SK-N-SH (cell line): ENCODE results near the gene COLQ. TPM values are rescaled to one million over a fixed set of nuclear protein-coding genes. Genes with fewer than 3 reads are reported as not detected.

Experiments
- CTCF ChIA-PET: fragments of 300-600, 350-600 bp; formaldehyde crosslinking; extraction: SDS; loops from one replicate; lab custom pipeline; 2021; lab: Yijun Ruan, JAX
- POLR2A ChIA-PET: fragments of 350-600 bp; sonication (Branson Sonifier 250); formaldehyde crosslinking; extraction: SDS; loops from one replicate; lab custom pipeline; 2020; ENCODE audit warnings: antibody characterized with exemption, inconsistent platforms; lab: Yijun Ruan, JAX
- DNase-seq: peaks from one replicate; pipeline ENCODE4 v3.0.0; 2012
- H2AFZ ChIP-seq: fragments of 200-600 bp; sonication (generic); 2 replicates; pipeline ENCODE4 v1.8.1; 2016; ENCODE audit warnings: antibody characterized with exemption, mild to moderate bottlenecking, low read depth
- H3F3A ChIP-seq: fragments of 200-600 bp; sonication (generic); replicated peaks from 2 replicates; pipeline ENCODE3; 2016; ENCODE audit warnings: antibody characterized with exemption, mild to moderate bottlenecking; ENCODE audit not compliant: insufficient read depth
- H3K27ac ChIP-seq, 2 experiments: fragments of 200-500 bp in 1 of 2; fragments of 200-600 bp in 1 of 2; sonication (Bioruptor generic) in 1 of 2; sonication (generic), shearing (Covaris generic) in 1 of 2; 2 replicates each; pipeline versions ENCODE4 v1.5.1 to v1.6.1; 2014 to 2016; ENCODE audit warnings: low read depth in 2 of 2, inconsistent platforms in 1 of 2, low read length in 1 of 2, mild to moderate bottlenecking in 1 of 2, mixed read lengths in 1 of 2
- H3K27me3 ChIP-seq: fragments of 200-600 bp; sonication (generic), shearing (Covaris generic); 2 replicates; pipeline ENCODE4 v1.6.1; 2016; ENCODE audit warnings: mixed run types; ENCODE audit not compliant: insufficient read depth
- H3K36me3 ChIP-seq, 2 experiments: fragments of 200-500 bp in 1 of 2; fragments of 200-600 bp in 1 of 2; sonication (Bioruptor generic) in 1 of 2; sonication (generic) in 1 of 2; replicated peaks in 1 of 2; 2 replicates each; pipeline versions ENCODE3 to v1.5.1; 2014 to 2016; ENCODE audit warnings: low read length in 1 of 2, mild to moderate bottlenecking in 1 of 2; ENCODE audit not compliant: insufficient read depth in 2 of 2, control insufficient read depth in 1 of 2
- H3K4me1 ChIP-seq, 2 experiments: fragments of 200-500 bp in 1 of 2; fragments of 200-600 bp in 1 of 2; sonication (Bioruptor generic) in 1 of 2; sonication (generic), shearing (Covaris generic) in 1 of 2; 2 replicates each; pipeline versions ENCODE4 v1.5.1 to v1.6.1; 2014 to 2016; ENCODE audit warnings: low read depth in 1 of 2, low read length in 1 of 2, mixed run types in 1 of 2; ENCODE audit not compliant: insufficient read depth in 2 of 2, control insufficient read depth in 1 of 2
- H3K4me2 ChIP-seq: fragments of 200-600 bp; sonication (generic), shearing (Covaris generic); 2 replicates; pipeline ENCODE4 v1.6.1; 2017; ENCODE audit warnings: mixed run types
- H3K4me3 ChIP-seq, 2 experiments: fragments of 200-500 bp in 1 of 2; fragments of 200-600 bp in 1 of 2; sonication (Bioruptor generic) in 1 of 2; sonication (generic), shearing (Covaris generic) in 1 of 2; 2 replicates each; pipeline versions ENCODE4 v1.5.1 to v1.8.1; 2014 to 2016; ENCODE audit warnings: low read depth in 2 of 2, inconsistent platforms in 1 of 2, low read length in 1 of 2, mild to moderate bottlenecking in 1 of 2, mixed read lengths in 1 of 2, moderate library complexity in 1 of 2
- H3K79me2 ChIP-seq: fragments of 200-600 bp; sonication (generic); 2 replicates; pipeline ENCODE4 v1.8.1; 2017; ENCODE audit warnings: mild to moderate bottlenecking; ENCODE audit not compliant: insufficient read depth
- H3K9ac ChIP-seq: fragments of 200-600 bp; sonication (generic); 2 replicates; pipeline ENCODE4 v1.6.1; 2017; ENCODE audit warnings: mixed run types
- H3K9me2 ChIP-seq: fragments of 200-600 bp; sonication (generic); 2 replicates; pipeline ENCODE4 v1.6.1; 2017; ENCODE audit warnings: mixed run types
- H3K9me3 ChIP-seq: fragments of 200-600 bp; sonication (generic); 2 replicates; pipeline ENCODE4 v1.6.1; 2017; ENCODE audit warnings: mixed run types, mild to moderate bottlenecking, moderate library complexity
- H4K20me1 ChIP-seq: fragments of 200-600 bp; sonication (generic); 2 replicates; pipeline ENCODE4 v1.6.1; 2017; ENCODE audit warnings: mild to moderate bottlenecking, mixed run types; ENCODE audit not compliant: insufficient read depth
- CHD2 ChIP-seq: fragments of 150-350 bp; IDR thresholded peaks from 2 replicates; pipeline ENCODE4 v1.6.1; 2018; ENCODE audit warnings: low read length; ENCODE audit not compliant: partially characterized antibody
- CTCF ChIP-seq: fragments of 200-600 bp; sonication (generic); IDR thresholded peaks from 2 replicates; pipeline ENCODE4 v1.6.1; 2017; ENCODE audit warnings: antibody characterized with exemption, mild to moderate bottlenecking, moderate library complexity
- ELF1 ChIP-seq: IDR thresholded peaks from 2 replicates; pipeline ENCODE4 v1.4.0; 2012
- EP300 ChIP-seq, 2 experiments: IDR thresholded peaks; 2 replicates each; pipeline versions ENCODE4 v1.4.0 to v1.6.1; 2012; ENCODE audit warnings: borderline replicate concordance in 1 of 2, low read depth in 1 of 2, low read length in 1 of 2
- EZH2phosphoT487 ChIP-seq: fragments of 200-600 bp; sonication (generic); IDR thresholded peaks from 2 replicates; pipeline ENCODE4 v1.6.1; 2017; ENCODE audit warnings: low read depth, mixed run types, mild to moderate bottlenecking, antibody characterized with exemption, moderate library complexity, borderline replicate concordance
- FOXJ3 ChIP-seq: sonication (generic); formaldehyde crosslinking; IDR thresholded peaks from 2 replicates; pipeline ENCODE4 v1.5.1; 2020; ENCODE audit warnings: mild to moderate bottlenecking, missing genetic modification reagents
- GATA2 ChIP-seq: sonication (generic); formaldehyde crosslinking; IDR thresholded peaks from 2 replicates; pipeline ENCODE4 v1.5.0; 2020; ENCODE audit warnings: mild to moderate bottlenecking, missing genetic modification reagents
- MXI1 ChIP-seq: IDR thresholded peaks from 2 replicates; pipeline ENCODE4 v1.6.1; 2012; ENCODE audit warnings: mild to moderate bottlenecking, low read depth, low read length, improper control_type of control experiment
- NFIC ChIP-seq: IDR thresholded peaks from 2 replicates; pipeline ENCODE4 v1.4.0; 2012; ENCODE audit warnings: borderline replicate concordance
- PBX3 ChIP-seq: IDR thresholded peaks from 2 replicates; pipeline ENCODE4; 2012
- POLR2AphosphoS5 ChIP-seq: IDR thresholded peaks from 2 replicates; pipeline ENCODE4 v1.6.1; 2012; ENCODE audit warnings: low read depth, low read length
- RAD21 ChIP-seq: IDR thresholded peaks from 2 replicates; pipeline ENCODE4 v1.6.1; 2012; ENCODE audit warnings: mild to moderate bottlenecking, low read length
- RCOR1 ChIP-seq: fragments of 150-350 bp; IDR thresholded peaks from 2 replicates; pipeline ENCODE4 v1.6.1; 2017; ENCODE audit warnings: antibody characterized with exemption, low read length
- SMC3 ChIP-seq: IDR thresholded peaks from 2 replicates; pipeline ENCODE4 v1.6.1; 2012; ENCODE audit warnings: low read depth, low read length, improper control_type of control experiment
- TAF1 ChIP-seq: IDR thresholded peaks from 2 replicates; pipeline ENCODE4 v1.6.1; 2012; ENCODE audit warnings: low read depth, mild to moderate bottlenecking, low read length, moderate library complexity, borderline replicate concordance
- TCF12 ChIP-seq: IDR thresholded peaks from 2 replicates; pipeline ENCODE4 v1.4.0; 2012
- USF1 ChIP-seq: IDR thresholded peaks from 2 replicates; pipeline ENCODE4 v1.4.0; 2012; ENCODE audit warnings: low read depth, borderline replicate concordance
- USF2 ChIP-seq: fragments of 150-350 bp; IDR thresholded peaks from 2 replicates; pipeline ENCODE4 v1.6.1; 2017; ENCODE audit warnings: antibody characterized with exemption, low read length, low read depth, borderline replicate concordance
- YY1 ChIP-seq: IDR thresholded peaks from 2 replicates; pipeline ENCODE4 v1.4.0; 2012; ENCODE audit warnings: low read depth, mild to moderate bottlenecking
- ZBTB33 ChIP-seq: IDR thresholded peaks from 2 replicates; pipeline ENCODE4 v1.4.0; 2012; ENCODE audit warnings: low read depth, borderline replicate concordance
- WGBS: methylation state at CpG from one replicate; pipeline ENCODE4 v1.1.6; 2017; ENCODE audit warnings: low lambda C conversion rate; 5-methylcytosine and 5-hydroxymethylcytosine counted together
- polyA plus RNA-seq, 3 experiments: library from polyadenylated mRNA; depleted of rRNA; stranded (reverse); fragments of >200 nt; gene quantifications; 2 replicates each; pipeline ENCODE4 v1.2.3, GENCODE V29; 2012

The COLQ gene
- polyA plus RNA-seq, 1 of the 3 experiments (the other 2 are of a cell fraction): 1.5 TPM

GRCh38 chr3:15528854-15529537 is 7.5 kb upstream of the COLQ start:
- H3F3A ChIP-seq: no peaks in the 10 kb centered on the region
- no peaks in the 10 kb centered on the region for H3K9me2 ChIP-seq
- no peaks in the 10 kb centered on the region for H3K36me3 ChIP-seq
- H3K4me3 ChIP-seq: no peak overlapping the region
- TF ChIP-seq USF2: no peak
- TF ChIP-seq USF1: no peak
- no peak for TF ChIP-seq YY1
- TF ChIP-seq EZH2phosphoT487: no peak
- TF ChIP-seq ELF1: no peak
- TF ChIP-seq SMC3: no peak
- TF ChIP-seq, all 33 proteins: peak for 0
- Histone ChIP-seq H4K20me1 (no peaks in the 10 kb centered on the region), H3K4me2 (no peak overlapping the region), H3K27ac (no peak overlapping the region), H3K4me1 (peaks cover 0 to 19% of the 10 kb centered on the region in 2 experiments; a peak in 2 of 4 replicates), H3K27me3 (no peaks in the 10 kb centered on the region), H3K79me2 (no peaks in the 10 kb centered on the region), H2AFZ (no peak overlapping the region), H3K9me3 (no peaks in the 10 kb centered on the region), H3K9ac (no peak overlapping the region)
- POLR2A ChIA-PET: no interaction called here
- no peak for DNase-seq
- 94% methylated on average over 4 of the region's 4 CpGs for WGBS
- CTCF ChIA-PET: interaction anchor here (1.4 to 3.9 kb wide), 3 partner anchors 28 to 261 kb away, joined by 3 to 44 read pairs (median 5); no protein-coding TSS in a partner anchor

- ChIA-PET CTCF (interaction anchor here (0.6 to 3.9 kb wide), 25 partner anchors 9 to 324 kb away, joined by 3 to 44 read pairs (median 4); no protein-coding TSS in a partner anchor), POLR2A (interaction anchor here (1.2 kb wide), 2 partner anchors 66 to 74 kb away, joined by 4 to 5 read pairs; partner anchors contain the start of genes BTD and HACL1)
- Histone ChIP-seq H2AFZ (no peak overlapping the region), H3K9me3 (no peaks in the 10 kb centered on the region), H3K9me2 (no peaks in the 10 kb centered on the region), H4K20me1 (no peaks in the 10 kb centered on the region), H3K9ac (no peak overlapping the region), H3K4me1 (peaks cover 5 to 24% of the 10 kb centered on the region in 2 experiments; a peak in 3 of 4 replicates), H3K79me2 (no peaks in the 10 kb centered on the region), H3K4me2 (no peak overlapping the region), H3F3A (no peaks in the 10 kb centered on the region), H3K27me3 (no peaks in the 10 kb centered on the region), H3K27ac (peak overlapping the region in 1 of 2 experiments; percentile 87; a peak in 2 of 4 replicates), H3K36me3 (no peaks in the 10 kb centered on the region), H3K4me3 (no peak overlapping the region; a peak in 1 of 4 replicates)
- 36% methylated on average over 4 of the region's 4 CpGs for WGBS
- peak; percentile 84 for DNase-seq
- peak; percentile 48; the same call in 1 of the 2 replicates for TF ChIP-seq POLR2AphosphoS5
- peak; percentile 94 for TF ChIP-seq CHD2
- TF ChIP-seq ZBTB33: no peak
- TF ChIP-seq CTCF: peak; percentile 39
- peak; percentile 99 for TF ChIP-seq FOXJ3 (CRISPR knock-in tag)
- TF ChIP-seq PBX3: no peak
- peak; percentile 43; the same call in 1 of the 2 replicates for TF ChIP-seq MXI1
- TF ChIP-seq TCF12: peak; percentile 69
- TF ChIP-seq GATA2: peak; percentile 100
- peak; percentile 81 for TF ChIP-seq RAD21
- TF ChIP-seq SMC3: peak; percentile 63
- TF ChIP-seq NFIC: peak; percentile 34; the same call in 1 of the 2 replicates
- TF ChIP-seq RCOR1: peak; percentile 99
- no peak for TF ChIP-seq TAF1
- peak in 1 of 2 experiments; percentile 97; a peak in 2 of 4 replicates for TF ChIP-seq EP300 (IDR thresholded peaks at IDR 0.05; ENCODE audit: borderline replicate concordance in 1 of 2, low read depth in 1 of 2, low read length in 1 of 2)
Measured at GRCh38 chr3:15527031-15527459, 5.5 kb upstream of the COLQ start.
